HepG2 (cell line): ENCODE measurements around the gene PPP3R1. TPM values are rescaled to one million over a fixed set of nuclear protein-coding genes. Genes with fewer than 3 reads are reported as not detected.

Experiments
- ATAC-seq: fragments of 200-7000 bp; cut with Tn5 transposase; 3 replicates; pipeline ENCODE4 v1.9.1; 2020; ENCODE audit warnings: mild to moderate bottlenecking, moderate library complexity
- BruUV-seq: library from RNA; stranded (reverse); fragments of 400-500 nt; replicated peaks from 2 replicates; lab custom pipeline; 2021; lab: Mats Ljungman, UMichigan
- CTCF ChIA-PET: fragments of 300-600 bp; formaldehyde crosslinking; extraction: SDS; loops from one replicate; lab custom pipeline; 2021; ENCODE audit warnings: low total read pairs, inconsistent platforms, low intra/inter-chr PET ratio; lab: Yijun Ruan, JAX
- POLR2A ChIA-PET: fragments of 350-600 bp; sonication (Branson Sonifier 250); formaldehyde crosslinking; loops from one replicate; lab custom pipeline; 2020; ENCODE audit warnings: antibody characterized with exemption, inconsistent platforms; lab: Yijun Ruan, JAX
- DNase-seq: peaks from one replicate; pipeline ENCODE4 v3.0.0-alpha.2; 2015; ENCODE audit warnings: low spot score
- FAIRE-seq: peaks from 3 replicates; lab custom pipeline; 2011; peaks lifted over from hg19 to GRCh38; lab: Jason Lieb, UNC
- H2AFZ ChIP-seq: one replicate; pipeline ENCODE4 v1.6.1; 2011; ENCODE audit warnings: low read length, inconsistent platforms
- H3K27ac ChIP-seq: fragments of 300-600 bp; 3 replicates; pipeline ENCODE4 v1.8.0; 2011; ENCODE audit warnings: mixed run types, mild to moderate bottlenecking, mixed read lengths, low read length, inconsistent platforms; ENCODE audit not compliant: insufficient read depth; ENCODE audit errors: extremely low read length
- H3K27me3 ChIP-seq, 2 experiments: fragments of 200-600 bp in 1 of 2; 2 replicates in 1 of 2; 3 replicates in 1 of 2; pipeline versions ENCODE4 v1.6.0 to v1.8.0; 2011; ENCODE audit warnings: low read length in 2 of 2, mild to moderate bottlenecking in 2 of 2, moderate library complexity in 2 of 2, inconsistent platforms in 1 of 2; ENCODE audit not compliant: insufficient read depth in 2 of 2, control insufficient read depth in 1 of 2
- H3K36me3 ChIP-seq, 2 experiments: fragments of 200-600 bp in 1 of 2; replicated peaks in 1 of 2; 2 replicates in 1 of 2; 3 replicates in 1 of 2; pipeline versions ENCODE4 v1.5.1 to v1.8.0; 2011; ENCODE audit warnings: low read length in 2 of 2, inconsistent platforms in 1 of 2; ENCODE audit not compliant: insufficient read depth in 2 of 2, control insufficient read depth in 1 of 2
- H3K4me1 ChIP-seq: 2 replicates; pipeline ENCODE4 v1.5.1; 2012; ENCODE audit warnings: low read length, inconsistent platforms; ENCODE audit not compliant: insufficient read depth
- H3K4me2 ChIP-seq: 2 replicates; pipeline ENCODE4 v1.6.0; 2011; ENCODE audit warnings: low read depth, low read length, inconsistent platforms
- H3K4me3 ChIP-seq, 3 experiments: fragments of 200-600 bp in 1 of 3; sonication (generic), shearing (Covaris generic) in 1 of 3; replicated peaks in 1 of 3; 2 replicates each; pipeline ENCODE4 v1.5.1; 2011 to 2016; ENCODE audit warnings: low read length in 3 of 3, inconsistent platforms in 2 of 3, low read depth in 2 of 3, mild to moderate bottlenecking in 2 of 3, control low read depth in 1 of 3, mixed read lengths in 1 of 3; ENCODE audit not compliant: insufficient read depth in 1 of 3
- H3K79me2 ChIP-seq: one replicate; pipeline ENCODE4 v1.6.1; 2011; ENCODE audit warnings: low read length, inconsistent platforms; ENCODE audit not compliant: insufficient read depth
- H3K9ac ChIP-seq: 2 replicates; pipeline ENCODE4 v1.6.0; 2011; ENCODE audit warnings: mild to moderate bottlenecking, low read depth, low read length, inconsistent platforms; ENCODE audit not compliant: insufficient read depth
- H3K9me3 ChIP-seq: 2 replicates; pipeline ENCODE4 v1.5.1; 2012; ENCODE audit warnings: mild to moderate bottlenecking, low read length
- H4K20me1 ChIP-seq: 2 replicates; pipeline ENCODE4 v1.6.0; 2011; ENCODE audit warnings: inconsistent platforms, mild to moderate bottlenecking, low read length, moderate library complexity; ENCODE audit not compliant: insufficient read depth
- AGO2 ChIP-seq: fragments of 200-400 bp; formaldehyde crosslinking; optimal IDR thresholded peaks from 2 replicates; pipeline ENCODE3; 2017; ENCODE audit warnings: mild to moderate bottlenecking, low read depth, low read length, moderate library complexity
- ATF3 ChIP-seq: sonication (generic); formaldehyde crosslinking; IDR thresholded peaks from 2 replicates; pipeline ENCODE4 v1.4.0; 2020; ENCODE audit warnings: missing genetic modification reagents
- DMAP1 ChIP-seq: IDR thresholded peaks from 2 replicates; pipeline ENCODE4 v1.6.1; 2016
- ELF1 ChIP-seq: sonication (generic); formaldehyde crosslinking; IDR thresholded peaks from 2 replicates; pipeline ENCODE4 v1.4.0; 2020; ENCODE audit warnings: missing genetic modification reagents
- ETV5 ChIP-seq: IDR thresholded peaks from 2 replicates; pipeline ENCODE4 v1.6.1; 2018; ENCODE audit warnings: missing biosample characterization, missing genetic modification reagents, inconsistent platforms, borderline replicate concordance
- ETV6 ChIP-seq: sonication (generic); formaldehyde crosslinking; conservative IDR thresholded peaks from 2 replicates; pipeline ENCODE4 v1.4.0; 2020; ENCODE audit warnings: missing genetic modification reagents
- NCOA1 ChIP-seq: sonication (generic); formaldehyde crosslinking; IDR thresholded peaks from 2 replicates; pipeline ENCODE4 v1.9.0; 2021; ENCODE audit warnings: missing genetic modification reagents
- RORA ChIP-seq: sonication (generic); formaldehyde crosslinking; IDR thresholded peaks from 2 replicates; pipeline ENCODE4 v1.5.0; 2020; ENCODE audit warnings: mild to moderate bottlenecking, missing genetic modification reagents, moderate library complexity
- SAFB2 ChIP-seq: sonication (generic); formaldehyde crosslinking; IDR thresholded peaks from 2 replicates; pipeline ENCODE4 v1.5.1; 2020; ENCODE audit warnings: missing genetic modification reagents, low read depth, mild to moderate bottlenecking, borderline replicate concordance
- SATB2 ChIP-seq: sonication (generic); formaldehyde crosslinking; IDR thresholded peaks from 2 replicates; pipeline ENCODE4 v1.5.0; 2020; ENCODE audit warnings: missing genetic modification reagents
- SUZ12 ChIP-seq: fragments of 150-350 bp; IDR thresholded peaks from 2 replicates; pipeline ENCODE4 v1.6.1; 2014; ENCODE audit warnings: low read depth, low read length
- TCF12 ChIP-seq, 2 experiments: fragments of 450-650 bp in 1 of 2; sonication (generic) in 1 of 2; formaldehyde crosslinking in 1 of 2; IDR thresholded peaks; 2 replicates each; pipeline versions ENCODE4 v1.6.1 to v1.8.0; 2017 to 2022; ENCODE audit warnings: antibody characterized with exemption in 1 of 2, mild to moderate bottlenecking in 1 of 2, missing genetic modification reagents in 1 of 2, moderate library complexity in 1 of 2
- ZNF138 ChIP-seq: sonication (generic); formaldehyde crosslinking; IDR thresholded peaks from 2 replicates; pipeline ENCODE4 v1.5.0; 2020; ENCODE audit warnings: mild to moderate bottlenecking, low read depth, missing genetic modification reagents
- ZNF256 ChIP-seq: sonication (generic); formaldehyde crosslinking; conservative IDR thresholded peaks from 2 replicates; pipeline ENCODE4 v1.4.0; 2020; ENCODE audit warnings: missing genetic modification reagents
- ZNF264 ChIP-seq: sonication (generic); formaldehyde crosslinking; IDR thresholded peaks from 2 replicates; pipeline ENCODE4 v1.4.0; 2020; ENCODE audit warnings: missing genetic modification reagents
- ZNF329 ChIP-seq: sonication (generic); formaldehyde crosslinking; IDR thresholded peaks from 2 replicates; pipeline ENCODE4 v1.9.0; 2021; ENCODE audit warnings: low read depth, mild to moderate bottlenecking, missing genetic modification reagents
- ZNF382 ChIP-seq: sonication (generic); formaldehyde crosslinking; IDR thresholded peaks from 2 replicates; pipeline ENCODE4 v1.5.0; 2020; ENCODE audit warnings: missing genetic modification reagents, mild to moderate bottlenecking, borderline replicate concordance
- WGBS: methylation state at CpG from one replicate; pipeline ENCODE4 v1.1.6; 2017; ENCODE audit warnings: low lambda C conversion rate; 5-methylcytosine and 5-hydroxymethylcytosine counted together
- in situ Hi-C: cut with HindIII; loops from 2 replicates; pipeline ENCODE4 v1.10.0; 2017; ENCODE audit warnings: low pct_unique_long_range_greater_than_20kb; ENCODE audit not compliant: extremely low pct_ligation_motif_present
- intact Hi-C: fragments of 100-400 bp; cut with micrococcal nuclease; formaldehyde crosslinking; loops from one replicate; pipeline ENCODE4 v1.10.0; 2022; ENCODE audit not compliant: unreplicated experiment
- polyA plus RNA-seq, 8 experiments: library from polyadenylated mRNA; depleted of rRNA in 3 of 8; stranded (reverse) in 7 of 8; unstranded in 1 of 8; fragments of >200 nt; fragmentation: Illumina TruSeq in 4 of 8; extraction: Trizol in 4 of 8; gene quantifications; 2 replicates each; pipeline versions ENCODE4 v1.2.1 to v1.2.3, GENCODE V29; 2011 to 2016; ENCODE audit warnings: low read depth in 4 of 8, missing spikeins in 1 of 8, mixed read lengths in 1 of 8; ENCODE audit not compliant: insufficient read depth in 1 of 8
- total RNA-seq, 5 experiments: library from RNA; depleted of rRNA; stranded (reverse); fragments of >200 nt; fragmentation: Illumina TruSeq; extraction: Trizol; gene quantifications; 2 replicates each; pipeline ENCODE4 v1.2.3, GENCODE V29; 2016; ENCODE audit warnings: low read depth in 1 of 5
- TF ChIP-seq, protein P1 (sequence below): sonication (generic); formaldehyde crosslinking; IDR thresholded peaks from 2 replicates; pipeline ENCODE4 v1.4.0; 2020; ENCODE audit warnings: missing genetic modification reagents
- TF ChIP-seq, protein P2 (sequence below): sonication (generic); formaldehyde crosslinking; IDR thresholded peaks from 2 replicates; pipeline ENCODE4 v1.4.0; 2020; ENCODE audit warnings: missing genetic modification reagents, mild to moderate bottlenecking, borderline replicate concordance

Gene PPP3R1
- total and polyA plus RNA-seq, 2 of the 13 experiments (the other 11 are each of a cell fraction or from before 2014, with no cell fraction given), result 11.6 to 25.7 TPM

GRCh38 chr2:68294913-68295312, 42.6 kb upstream of the PPP3R1 start:
- no peak for TF ChIP-seq ATF3
- TF ChIP-seq ETV5 (CRISPR knock-in tag), result no peak
- no peak for TF ChIP-seq DMAP1
- no peak for TF ChIP-seq RORA (CRISPR knock-in tag)
- TF ChIP-seq ELF1 (CRISPR knock-in tag), result no peak
- no peak for TF ChIP-seq SATB2
- no peak for TF ChIP-seq SUZ12
- TF ChIP-seq TCF12 (IDR thresholded peaks at IDR 0.05), result no peak
- no peak for TF ChIP-seq TCF12 (CRISPR knock-in tag; IDR thresholded peaks at IDR 0.05)
- no peak for TF ChIP-seq ZNF382
- TF ChIP-seq AGO2, result no peak
- TF ChIP-seq ZNF329 (CRISPR knock-in tag), result no peak
- no peak for TF ChIP-seq ZNF264 (CRISPR knock-in tag)
- TF ChIP-seq NCOA1, result no peak
- no peak for TF ChIP-seq ETV6 (CRISPR knock-in tag)
- TF ChIP-seq, protein P1, sequence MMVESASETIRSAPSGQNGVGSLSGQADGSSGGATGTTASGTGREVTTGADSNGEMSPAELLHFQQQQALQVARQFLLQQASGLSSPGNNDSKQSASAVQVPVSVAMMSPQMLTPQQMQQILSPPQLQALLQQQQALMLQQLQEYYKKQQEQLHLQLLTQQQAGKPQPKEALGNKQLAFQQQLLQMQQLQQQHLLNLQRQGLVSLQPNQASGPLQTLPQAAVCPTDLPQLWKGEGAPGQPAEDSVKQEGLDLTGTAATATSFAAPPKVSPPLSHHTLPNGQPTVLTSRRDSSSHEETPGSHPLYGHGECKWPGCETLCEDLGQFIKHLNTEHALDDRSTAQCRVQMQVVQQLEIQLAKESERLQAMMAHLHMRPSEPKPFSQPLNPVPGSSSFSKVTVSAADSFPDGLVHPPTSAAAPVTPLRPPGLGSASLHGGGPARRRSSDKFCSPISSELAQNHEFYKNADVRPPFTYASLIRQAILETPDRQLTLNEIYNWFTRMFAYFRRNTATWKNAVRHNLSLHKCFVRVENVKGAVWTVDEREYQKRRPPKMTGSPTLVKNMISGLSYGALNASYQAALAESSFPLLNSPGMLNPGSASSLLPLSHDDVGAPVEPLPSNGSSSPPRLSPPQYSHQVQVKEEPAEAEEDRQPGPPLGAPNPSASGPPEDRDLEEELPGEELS (CRISPR knock-in tag), result no peak
- no peak for TF ChIP-seq ZNF138
- no peak for TF ChIP-seq SAFB2 (CRISPR knock-in tag)
- no peak for TF ChIP-seq ZNF256 (CRISPR knock-in tag)
- TF ChIP-seq, protein P2, sequence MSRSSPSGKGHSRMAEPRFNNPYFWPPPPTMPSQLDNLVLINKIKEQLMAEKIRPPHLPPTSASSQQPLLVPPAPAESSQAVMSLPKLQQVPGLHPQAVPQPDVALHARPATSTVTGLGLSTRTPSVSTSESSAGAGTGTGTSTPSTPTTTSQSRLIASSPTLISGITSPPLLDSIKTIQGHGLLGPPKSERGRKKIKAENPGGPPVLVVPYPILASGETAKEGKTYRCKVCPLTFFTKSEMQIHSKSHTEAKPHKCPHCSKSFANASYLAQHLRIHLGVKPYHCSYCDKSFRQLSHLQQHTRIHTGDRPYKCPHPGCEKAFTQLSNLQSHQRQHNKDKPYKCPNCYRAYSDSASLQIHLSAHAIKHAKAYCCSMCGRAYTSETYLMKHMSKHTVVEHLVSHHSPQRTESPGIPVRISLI, result no peak

More at GRCh38 chr2:68294913-68295312, 42.6 kb upstream of the PPP3R1 start:
- H3K4me1 ChIP-seq, result no peaks in the 10 kb centered on the region
- no TSS peak for BruUV-seq
- H3K27ac ChIP-seq, result no peak overlapping the region
- FAIRE-seq, result no peak
- ATAC-seq, result no peak
- H3K36me3 ChIP-seq, result no peaks in the 10 kb centered on the region
- in situ Hi-C loops (loop anchor here (5.0 kb wide), 1 partner anchor 173 kb away; no protein-coding TSS in a partner anchor), intact Hi-C loops (loop anchor here (10.0 kb wide), 1 partner anchor 260 kb away; no protein-coding TSS in a partner anchor)
- no peak for DNase-seq
- H4K20me1 ChIP-seq, result no peaks in the 10 kb centered on the region
- no peak overlapping the region for H3K4me2 ChIP-seq
- no peak overlapping the region for H3K9ac ChIP-seq
- H3K27me3 ChIP-seq, result no peaks in the 10 kb centered on the region; a peak in 1 of 5 replicates
- ChIA-PET CTCF (no interaction called here), POLR2A (no interaction called here)
- WGBS, result 0% methylated on average over 1 of the region's 2 CpGs
- no peak overlapping the region for H2AFZ ChIP-seq
- H3K4me3 ChIP-seq, result no peak overlapping the region
- no peaks in the 10 kb centered on the region for H3K9me3 ChIP-seq
- H3K79me2 ChIP-seq, result no peaks in the 10 kb centered on the region
